Stomach (tissue), 4 donors: ENCODE measurements around the gene SEMA4D.

ENCODE experiments used
- POLR2A ChIP-seq, 4 donors: fragments of 450-650 bp; IDR thresholded peaks; one replicate each; pipeline ENCODE4 v1.6.1; 2016; ENCODE audit warnings: antibody characterized with exemption in 4 of 4, control low read depth in 2 of 4, mild to moderate bottlenecking in 1 of 4, moderate library complexity in 1 of 4
- POLR2AphosphoS5 ChIP-seq, 3 donors: sonication (generic); formaldehyde crosslinking; IDR thresholded peaks; one replicate each; pipeline ENCODE4 v1.6.1; 2016; ENCODE audit warnings: antibody characterized with exemption in 3 of 3
- TF ChIP-seq, protein P1 (sequence below), 7 experiments: fragments of 450-650 bp in 4 of 7; fragments of 200-600 bp in 3 of 7; sonication (generic) in 3 of 7; IDR thresholded peaks; one replicate each; pipeline ENCODE4 v1.5.1; 2016 to 2019; ENCODE audit warnings: antibody characterized with exemption in 7 of 7, control low read depth in 2 of 7, mild to moderate bottlenecking in 1 of 7

DNA sequence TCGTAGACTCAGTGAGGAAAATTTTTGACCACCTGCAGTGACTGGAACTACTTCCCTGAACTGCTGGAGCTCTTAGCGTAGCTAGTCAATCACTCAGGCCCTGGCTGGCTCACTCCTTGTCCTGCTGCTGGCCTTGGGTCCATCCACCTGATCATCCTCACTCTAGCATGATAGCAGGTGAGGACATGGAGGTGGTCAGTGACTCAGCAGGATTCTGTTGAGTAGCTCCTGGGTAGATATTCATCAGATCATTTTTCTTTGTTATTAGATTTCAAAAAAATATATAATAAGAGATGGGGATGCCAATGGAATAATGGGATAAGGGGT, 25.0 kb upstream of the SEMA4D start:
- no peak for TF ChIP-seq POLR2A (IDR thresholded peaks at IDR 0.05)
- TF ChIP-seq, protein P1, sequence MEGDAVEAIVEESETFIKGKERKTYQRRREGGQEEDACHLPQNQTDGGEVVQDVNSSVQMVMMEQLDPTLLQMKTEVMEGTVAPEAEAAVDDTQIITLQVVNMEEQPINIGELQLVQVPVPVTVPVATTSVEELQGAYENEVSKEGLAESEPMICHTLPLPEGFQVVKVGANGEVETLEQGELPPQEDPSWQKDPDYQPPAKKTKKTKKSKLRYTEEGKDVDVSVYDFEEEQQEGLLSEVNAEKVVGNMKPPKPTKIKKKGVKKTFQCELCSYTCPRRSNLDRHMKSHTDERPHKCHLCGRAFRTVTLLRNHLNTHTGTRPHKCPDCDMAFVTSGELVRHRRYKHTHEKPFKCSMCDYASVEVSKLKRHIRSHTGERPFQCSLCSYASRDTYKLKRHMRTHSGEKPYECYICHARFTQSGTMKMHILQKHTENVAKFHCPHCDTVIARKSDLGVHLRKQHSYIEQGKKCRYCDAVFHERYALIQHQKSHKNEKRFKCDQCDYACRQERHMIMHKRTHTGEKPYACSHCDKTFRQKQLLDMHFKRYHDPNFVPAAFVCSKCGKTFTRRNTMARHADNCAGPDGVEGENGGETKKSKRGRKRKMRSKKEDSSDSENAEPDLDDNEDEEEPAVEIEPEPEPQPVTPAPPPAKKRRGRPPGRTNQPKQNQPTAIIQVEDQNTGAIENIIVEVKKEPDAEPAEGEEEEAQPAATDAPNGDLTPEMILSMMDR (IDR thresholded peaks at IDR 0.05): no peak
- no peak for TF ChIP-seq POLR2AphosphoS5 (IDR thresholded peaks at IDR 0.05)
